Stimulated activated CD4-positive, alpha-beta T cell treated with anti-CD3 and anti-CD28 coated beads, Interleukin-12 subunit alpha, Interleukin-12 subunit beta, amount 100 ng/mL, for 48 hours (primary cell): Measurements from ENCODE around the gene MFN2.

Source experiments
- DNase-seq, 3 donors: peaks; one replicate each; pipeline ENCODE4 v3.0.0-alpha.2; 2020; ENCODE audit warnings: low read depth in 2 of 3, low spot score in 1 of 3

Gene MFN2

GRCh38 chr1:11960276-11960675 is 20.0 kb upstream of the MFN2 start:
- DNase-seq, result no peak

- no peak for DNase-seq
These were observed 19.5 kb upstream of the MFN2 start for GRCh38 chr1:11960715-11961114.

GRCh38 chr1:11961230-11961629 is 19.0 kb upstream of the MFN2 start:
- DNase-seq, result no peak

- DNase-seq, result no peak
These were observed 16.6 kb upstream of the MFN2 start for GRCh38 chr1:11963622-11964021.

- DNase-seq, result no peak
These were observed 15.6 kb upstream of the MFN2 start for GRCh38 chr1:11964656-11965055.

- no peak for DNase-seq
These were observed 13.2 kb upstream of the MFN2 start for GRCh38 chr1:11967028-11967547.

- no peak for DNase-seq
These were observed 9.6 kb upstream of the MFN2 start for GRCh38 chr1:11970441-11971185.

- no peak for DNase-seq
These were observed 2.6 kb upstream of the MFN2 start for GRCh38 chr1:11977625-11978024.

GRCh38 chr1:11978301-11978700 is 1.9 kb upstream of the MFN2 start:
- DNase-seq, result no peak

GRCh38 chr1:11979028-11979850 is 1.0 kb upstream of the MFN2 start:
- no peak for DNase-seq

- DNase-seq, result peak in 1 of 3 donors; percentile 15
These were observed 380 bp downstream of the MFN2 start for GRCh38 chr1:11980676-11980972.

GRCh38 chr1:11981378-11982009 is 1.2 kb downstream of the MFN2 start:
- DNase-seq, result no peak

- DNase-seq, result no peak
These were observed 1.8 kb downstream of the MFN2 start for GRCh38 chr1:11982010-11982392.

GRCh38 chr1:11984121-11984520 is 3.9 kb downstream of the MFN2 start:
- no peak for DNase-seq

- DNase-seq, result no peak
These were observed 4.3 kb downstream of the MFN2 start for GRCh38 chr1:11984576-11984975.

GRCh38 chr1:11985171-11985570 is 4.9 kb downstream of the MFN2 start:
- no peak for DNase-seq

GRCh38 chr1:11985851-11986250 is 5.6 kb downstream of the MFN2 start:
- DNase-seq, result no peak

GRCh38 chr1:11989669-11990068 is 9.4 kb downstream of the MFN2 start:
- no peak for DNase-seq

GRCh38 chr1:11990303-11991032 is 10.2 kb downstream of the MFN2 start:
- no peak for DNase-seq

- DNase-seq, result no peak
These were observed 11.9 kb downstream of the MFN2 start for GRCh38 chr1:11991969-11992676.
